ENCODE measurements around the gene RERE.

GRCh38 chr1:8684590-8684989 is 132.8 kb downstream of the RERE start:
- TF ChIP-seq POLR2AphosphoS5 (IDR thresholded peaks at IDR 0.05; ENCODE audit: low read depth, low read length) (no peak), POLR2A (IDR thresholded peaks at IDR 0.05; ENCODE audit: low read depth, low read length) (no peak), TAF1 (IDR thresholded peaks at IDR 0.05; ENCODE audit: borderline replicate concordance, low read depth, low read length) (no peak)
